Kidney capillary endothelial cell (primary cell): Measurements from ENCODE around the gene ZNF407.

Source experiments
- DNase-seq: peaks from one replicate; pipeline ENCODE4 v3.0.0-alpha.2; 2018; ENCODE audit warnings: low spot score

The ZNF407 gene

DNA sequence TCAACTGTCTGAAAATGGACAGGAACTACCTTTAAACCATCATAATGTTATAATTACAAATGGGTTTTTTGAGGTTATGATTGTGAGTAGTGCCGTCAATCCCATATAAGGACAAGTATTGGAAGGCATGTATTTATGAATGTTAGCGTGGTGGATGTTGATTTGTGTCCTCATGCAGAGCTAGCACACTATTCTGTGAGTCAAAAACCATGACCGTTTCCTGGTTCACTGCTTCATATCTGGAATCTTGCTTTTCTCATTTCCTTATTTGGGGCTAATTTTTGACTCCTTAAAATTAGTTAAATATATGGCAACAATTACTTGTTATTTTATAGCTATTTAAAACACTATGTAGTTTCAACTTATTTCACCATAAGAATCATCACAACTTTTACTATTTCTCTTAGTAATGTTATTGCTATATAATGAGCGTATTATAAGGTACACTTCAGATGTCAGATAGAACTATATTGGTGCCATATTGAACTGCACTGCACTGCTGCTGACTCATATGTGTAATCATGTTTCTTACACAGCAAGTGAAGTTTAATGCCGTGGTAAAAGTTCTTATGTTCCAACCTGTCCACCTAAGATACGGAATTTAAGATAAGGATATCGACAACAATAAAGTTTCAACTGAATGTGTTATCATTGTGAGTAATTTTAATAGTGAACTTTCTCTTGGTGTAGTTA is 418.5 kb downstream of the ZNF407 start:
- no peak for DNase-seq

DNA sequence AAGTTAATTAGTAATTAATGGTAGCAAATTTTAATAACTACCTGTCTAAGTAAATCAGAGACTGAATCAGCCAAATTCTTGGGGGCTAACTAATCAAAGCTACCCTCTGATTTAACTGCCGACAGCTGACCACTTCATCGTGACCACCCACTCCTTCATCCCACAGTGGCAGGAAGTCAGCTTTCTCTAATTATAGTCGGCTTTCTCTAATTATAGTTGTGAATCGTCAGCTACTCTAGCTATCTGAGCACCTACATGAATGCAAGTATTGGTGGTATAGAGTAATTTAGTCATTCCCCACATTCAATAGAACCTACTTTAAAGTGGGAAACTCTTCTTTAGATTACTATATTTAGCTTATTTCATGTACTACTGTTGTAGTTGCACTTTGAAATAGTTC is 425.8 kb downstream of the ZNF407 start:
- no peak for DNase-seq

- DNase-seq, result no peak
These were observed 427.2 kb downstream of the ZNF407 start for GRCh38 chr18:75024871-75025270.

DNA sequence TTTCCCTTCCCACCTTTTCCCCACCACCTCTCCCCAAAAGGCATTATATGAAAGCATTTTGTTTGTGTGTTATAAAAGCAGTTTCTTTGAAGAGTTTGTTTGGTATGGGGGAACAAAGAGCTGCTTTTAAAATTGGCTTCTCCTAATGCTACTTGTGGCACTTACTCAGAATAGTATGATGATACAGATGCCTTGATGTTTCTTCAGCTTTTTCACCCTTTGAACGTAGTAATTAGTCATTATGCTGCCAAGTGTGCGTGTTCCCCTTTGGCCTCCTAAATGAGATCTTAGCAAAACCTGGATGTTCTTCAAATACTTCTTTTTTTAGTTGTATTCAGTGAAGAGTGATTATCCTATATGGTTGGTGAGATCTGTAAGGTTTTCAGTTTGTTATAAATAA is 427.9 kb downstream of the ZNF407 start:
- no peak for DNase-seq

DNA sequence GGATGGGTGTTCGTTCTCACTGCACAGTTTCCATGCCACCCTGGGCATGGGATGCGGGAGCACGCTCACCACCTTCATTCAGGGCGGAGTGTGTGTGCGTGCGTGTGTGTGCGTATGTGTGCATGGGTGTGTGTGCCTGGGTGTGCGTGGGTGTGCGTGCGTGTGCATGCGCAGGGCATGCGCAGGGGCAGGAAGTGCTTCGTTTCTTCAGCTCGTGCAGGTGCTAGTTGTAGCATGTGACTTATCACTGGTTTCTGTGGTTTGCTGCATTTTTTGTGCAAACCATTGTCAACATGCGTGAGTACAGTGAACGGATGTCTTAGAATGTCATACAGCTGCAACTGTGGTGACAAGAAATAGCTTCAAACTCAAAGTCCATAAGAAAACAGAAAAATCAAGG is 431.8 kb downstream of the ZNF407 start:
- DNase-seq, result no peak

DNA sequence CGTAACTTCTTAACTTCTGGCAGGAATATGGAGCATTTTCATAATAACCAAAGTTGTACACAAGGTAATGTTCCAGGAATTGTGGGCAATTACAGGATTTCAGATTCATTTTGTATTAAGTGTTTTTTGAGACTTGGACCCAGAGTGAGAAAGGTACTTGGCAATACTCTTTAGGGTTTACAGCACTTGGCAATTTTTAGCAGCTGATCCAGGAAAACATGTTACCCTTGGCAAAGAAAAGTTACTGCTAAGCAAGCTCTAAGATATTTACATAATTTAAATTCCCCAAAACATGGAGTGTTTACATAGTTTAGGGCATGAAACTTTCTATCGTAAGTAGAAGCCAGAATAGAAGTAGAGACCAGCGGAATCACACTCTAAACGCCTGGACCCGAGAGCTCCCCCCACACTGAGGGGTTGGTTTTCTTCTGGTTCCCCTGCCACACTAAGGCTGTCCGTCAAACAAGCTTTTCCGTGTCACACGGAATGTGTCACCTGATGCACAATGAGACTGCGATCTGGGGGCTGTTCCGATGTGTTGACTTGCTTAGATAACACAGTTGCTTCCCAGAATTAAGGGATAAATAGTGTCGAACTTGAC is 434.1 kb downstream of the ZNF407 start:
- no peak for DNase-seq

- no peak for DNase-seq
These were observed 435.8 kb downstream of the ZNF407 start for GRCh38 chr18:75033516-75033915.

GRCh38 chr18:75034937-75035336 is 437.3 kb downstream of the ZNF407 start:
- no peak for DNase-seq

DNA sequence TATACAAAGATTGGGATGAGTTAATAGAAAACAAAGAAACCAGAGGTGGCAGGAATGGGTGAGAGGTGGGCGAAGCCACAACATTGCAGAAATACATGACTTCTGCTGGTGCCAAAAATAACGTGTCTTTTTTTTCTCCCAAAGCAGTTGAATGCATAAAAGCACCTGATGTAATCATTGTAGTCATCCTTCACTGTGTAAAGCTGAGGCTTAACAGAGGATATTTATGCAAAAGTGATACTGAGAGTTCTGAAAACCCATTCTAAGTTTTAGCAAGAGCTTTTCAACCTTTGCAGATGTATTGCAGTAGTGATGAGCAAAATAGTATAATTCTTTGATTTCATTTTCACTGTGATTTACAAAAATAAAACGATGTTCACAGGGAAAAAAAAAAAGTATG is 438.3 kb downstream of the ZNF407 start:
- no peak for DNase-seq

DNA sequence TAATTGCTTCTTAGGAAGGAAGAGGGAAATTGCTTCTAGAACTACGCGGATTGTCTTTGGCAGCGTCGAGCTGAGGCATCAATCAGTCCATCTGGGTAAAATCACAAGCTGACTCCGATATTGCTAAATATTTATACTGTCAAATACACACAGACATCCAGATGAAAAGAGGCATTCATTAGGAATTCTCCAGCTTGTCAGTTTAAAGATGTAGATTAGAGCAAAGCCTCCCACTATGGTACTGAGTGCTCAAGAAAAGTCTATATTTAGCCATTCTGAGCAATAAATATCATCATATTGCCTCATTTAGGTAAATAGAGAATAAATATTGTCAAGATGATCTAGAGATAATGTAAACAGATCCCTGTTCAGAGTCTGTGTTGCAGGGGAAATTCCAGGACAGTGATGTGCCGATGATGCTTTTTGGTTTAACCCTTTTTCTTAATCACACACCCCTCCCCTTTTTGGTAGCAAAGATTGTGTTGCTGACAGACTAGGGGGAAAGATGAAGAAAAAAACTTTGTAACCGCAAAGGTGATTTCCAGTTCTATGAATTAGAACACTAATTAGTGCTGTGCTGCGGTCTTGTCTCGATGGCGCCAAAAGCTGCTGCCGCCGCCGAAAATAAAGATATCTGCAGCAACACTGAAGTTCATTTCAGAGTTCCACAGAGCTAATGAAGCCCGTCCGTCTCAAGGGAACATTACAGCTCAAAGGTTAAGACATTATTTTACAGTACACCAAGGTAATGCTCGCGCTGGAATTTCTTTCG is 439.4 kb downstream of the ZNF407 start:
- no peak for DNase-seq

DNA sequence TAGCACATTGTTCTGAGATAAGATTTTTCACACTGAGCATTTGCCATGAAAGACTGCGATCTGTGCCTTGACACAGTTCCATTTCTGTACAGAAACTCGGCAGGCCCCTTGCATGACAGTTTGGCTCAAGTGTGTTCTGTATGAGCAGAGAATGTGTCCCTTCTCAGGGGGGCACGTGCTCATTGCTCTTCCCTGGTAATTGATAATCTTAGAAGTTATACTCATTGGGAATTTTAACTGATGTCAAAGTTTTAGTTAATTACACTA is 440.0 kb downstream of the ZNF407 start:
- DNase-seq, result no peak

DNA sequence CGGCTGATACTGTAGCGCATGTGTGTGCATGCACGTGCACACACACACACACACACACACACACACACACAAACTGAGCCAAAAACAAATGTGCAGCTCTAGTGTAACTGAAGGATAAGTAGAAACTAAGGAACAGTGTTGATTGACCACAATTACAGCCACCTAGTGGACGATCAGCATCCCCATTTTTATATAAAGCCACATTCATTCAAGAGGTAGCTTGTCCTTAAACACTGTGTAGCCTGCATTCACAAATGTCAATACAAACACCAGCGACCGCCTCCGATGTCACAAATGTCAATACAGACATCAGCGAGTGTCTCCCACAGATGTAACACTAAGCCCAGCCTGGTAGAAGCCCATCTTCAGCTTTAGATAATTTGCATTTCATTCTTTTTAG is 443.9 kb downstream of the ZNF407 start:
- DNase-seq, result no peak

- no peak for DNase-seq
These were observed 445.8 kb downstream of the ZNF407 start for GRCh38 chr18:75043478-75043877.

DNA sequence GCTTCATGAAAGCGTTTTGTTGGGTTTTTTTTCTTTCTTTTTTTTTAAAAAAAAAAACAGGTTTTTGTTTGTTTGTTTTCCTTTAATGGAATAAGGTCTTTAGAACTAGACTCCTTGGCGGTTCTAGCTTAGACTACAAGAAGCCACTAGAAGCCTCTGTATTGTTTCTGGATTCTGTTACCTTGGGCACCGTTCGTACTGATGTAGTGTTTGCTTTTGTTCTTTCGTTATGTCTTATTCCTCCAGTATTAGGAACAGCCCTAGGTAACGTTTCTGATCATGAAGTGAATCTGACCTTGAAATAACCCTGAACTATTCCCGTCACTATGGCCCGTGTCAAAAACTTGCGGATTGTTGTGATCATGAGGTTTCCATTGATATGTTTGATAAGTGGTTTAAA is 446.6 kb downstream of the ZNF407 start:
- DNase-seq, result no peak

DNA sequence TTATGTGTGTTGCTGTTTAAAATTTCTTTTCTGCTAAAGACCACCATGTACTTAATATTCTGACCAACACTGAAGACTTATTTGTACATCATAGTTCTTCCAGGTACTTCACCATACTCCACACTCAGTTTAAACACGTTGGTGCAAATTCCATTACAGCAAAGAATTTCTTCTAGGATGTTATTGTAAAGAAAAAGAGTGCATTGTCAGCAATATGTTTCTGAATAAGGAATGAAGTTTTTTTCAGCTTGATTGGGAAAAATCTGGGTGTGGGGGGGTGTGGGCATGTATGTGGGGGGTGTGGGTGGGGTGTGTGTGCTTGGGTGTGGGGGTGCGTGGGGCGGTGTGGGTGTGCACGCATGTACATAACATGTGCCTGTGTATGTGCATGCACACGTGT is 447.1 kb downstream of the ZNF407 start:
- no peak for DNase-seq

- DNase-seq, result no peak
These were observed 447.6 kb downstream of the ZNF407 start for GRCh38 chr18:75045272-75045671.

GRCh38 chr18:75047240-75047961 is 449.7 kb downstream of the ZNF407 start:
- no peak for DNase-seq

- DNase-seq, result peak; percentile 24
These were observed 451.2 kb downstream of the ZNF407 start for GRCh38 chr18:75048776-75049454.

DNA sequence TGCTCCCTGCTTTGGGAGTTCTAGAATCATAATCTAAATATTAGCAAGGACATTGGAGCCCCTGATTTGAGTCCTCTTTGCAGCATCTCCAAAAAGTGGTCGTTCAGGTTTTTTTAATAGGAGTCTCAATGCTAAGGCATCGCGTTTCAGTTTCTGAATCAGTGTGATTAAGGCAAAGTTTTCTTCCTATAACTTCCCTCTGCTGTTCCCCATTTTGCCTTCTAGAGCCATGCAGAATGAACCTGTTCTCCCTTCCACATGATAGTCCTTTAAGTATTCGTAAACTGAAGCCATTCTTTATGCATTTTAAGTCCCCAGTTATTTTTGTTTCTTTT is 451.8 kb downstream of the ZNF407 start:
- no peak for DNase-seq

- no peak for DNase-seq
These were observed 454.1 kb downstream of the ZNF407 start for GRCh38 chr18:75051757-75052156.

DNA sequence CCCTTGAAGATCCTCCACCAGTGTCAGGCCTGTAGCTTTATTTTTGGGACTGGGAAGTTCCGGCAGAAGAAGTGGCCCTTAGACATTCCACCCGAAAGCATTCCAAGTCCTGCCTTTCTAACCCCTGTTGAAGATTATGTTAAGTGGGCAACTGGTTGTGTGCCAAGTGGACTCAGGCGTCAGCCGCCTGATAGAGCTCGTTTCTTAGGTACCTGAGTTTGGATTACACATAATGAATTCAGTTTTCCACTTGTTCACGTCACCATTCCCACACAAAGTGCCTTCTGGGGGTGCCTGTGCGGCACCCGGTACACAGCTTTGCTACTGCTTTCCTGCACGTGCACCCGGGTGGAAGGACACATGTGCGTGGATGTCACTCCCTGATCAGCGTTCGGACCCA is 454.8 kb downstream of the ZNF407 start:
- no peak for DNase-seq

- DNase-seq, result no peak
These were observed 455.5 kb downstream of the ZNF407 start for GRCh38 chr18:75053028-75053629.
